GM12801 (cell line): Measurements from ENCODE around the gene ROR2.

Source experiments
- TF ChIP-seq, protein P1 (sequence below): IDR thresholded peaks from one replicate; pipeline ENCODE4 v1.5.1; 2011; ENCODE audit warnings: control low read depth; ENCODE audit not compliant: insufficient read length; ENCODE audit errors: extremely low read depth

The ROR2 gene

DNA sequence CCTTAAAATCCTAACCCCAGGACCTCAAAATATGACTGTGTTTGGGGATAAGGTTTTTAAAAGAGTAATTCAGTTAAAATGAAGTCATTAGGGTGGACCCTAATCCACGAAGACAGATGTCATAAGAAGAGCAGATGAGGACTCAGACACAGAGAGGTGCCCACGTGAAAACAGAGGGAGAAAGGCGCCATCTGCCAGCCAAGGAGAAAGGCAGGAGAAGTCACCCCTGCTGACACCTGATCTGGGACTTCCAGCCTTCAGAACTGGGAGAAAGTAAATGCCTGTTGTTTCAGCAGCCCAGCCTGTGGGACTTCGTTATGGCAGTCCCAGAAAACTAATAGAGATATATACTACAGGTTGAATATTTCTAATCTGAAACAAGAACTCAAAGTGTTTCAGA is 67.4 kb downstream of the ROR2 start:
- TF ChIP-seq, protein P1, sequence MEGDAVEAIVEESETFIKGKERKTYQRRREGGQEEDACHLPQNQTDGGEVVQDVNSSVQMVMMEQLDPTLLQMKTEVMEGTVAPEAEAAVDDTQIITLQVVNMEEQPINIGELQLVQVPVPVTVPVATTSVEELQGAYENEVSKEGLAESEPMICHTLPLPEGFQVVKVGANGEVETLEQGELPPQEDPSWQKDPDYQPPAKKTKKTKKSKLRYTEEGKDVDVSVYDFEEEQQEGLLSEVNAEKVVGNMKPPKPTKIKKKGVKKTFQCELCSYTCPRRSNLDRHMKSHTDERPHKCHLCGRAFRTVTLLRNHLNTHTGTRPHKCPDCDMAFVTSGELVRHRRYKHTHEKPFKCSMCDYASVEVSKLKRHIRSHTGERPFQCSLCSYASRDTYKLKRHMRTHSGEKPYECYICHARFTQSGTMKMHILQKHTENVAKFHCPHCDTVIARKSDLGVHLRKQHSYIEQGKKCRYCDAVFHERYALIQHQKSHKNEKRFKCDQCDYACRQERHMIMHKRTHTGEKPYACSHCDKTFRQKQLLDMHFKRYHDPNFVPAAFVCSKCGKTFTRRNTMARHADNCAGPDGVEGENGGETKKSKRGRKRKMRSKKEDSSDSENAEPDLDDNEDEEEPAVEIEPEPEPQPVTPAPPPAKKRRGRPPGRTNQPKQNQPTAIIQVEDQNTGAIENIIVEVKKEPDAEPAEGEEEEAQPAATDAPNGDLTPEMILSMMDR = no peak

DNA sequence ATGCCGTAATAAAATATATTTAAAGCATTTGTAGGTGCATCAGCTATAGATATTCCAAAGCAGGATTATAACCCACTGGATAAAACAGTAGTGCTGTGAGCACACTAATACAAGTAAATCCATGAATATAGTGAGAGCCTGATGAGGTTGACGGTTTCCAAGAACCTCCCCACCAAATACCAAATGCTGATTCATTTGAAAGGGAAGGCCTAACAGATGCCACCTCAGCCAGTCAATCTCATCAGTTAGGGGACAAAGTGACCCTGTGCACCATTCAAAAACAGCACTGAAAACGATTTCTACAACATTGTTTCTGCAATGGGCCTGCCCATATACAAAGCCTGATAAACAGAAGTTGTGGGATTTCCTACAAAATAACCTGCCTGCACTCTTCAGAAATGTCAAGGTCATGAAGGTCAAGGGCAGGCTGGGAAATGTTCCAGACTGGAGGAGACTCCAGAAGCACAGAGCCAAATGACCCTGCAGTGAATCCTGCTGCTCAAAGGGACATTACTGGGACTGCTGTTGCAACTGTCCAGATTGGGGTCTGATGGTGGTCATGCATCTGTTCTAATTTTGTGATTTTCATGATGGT is 69.6 kb downstream of the ROR2 start:
- TF ChIP-seq, protein P1 = no peak

DNA sequence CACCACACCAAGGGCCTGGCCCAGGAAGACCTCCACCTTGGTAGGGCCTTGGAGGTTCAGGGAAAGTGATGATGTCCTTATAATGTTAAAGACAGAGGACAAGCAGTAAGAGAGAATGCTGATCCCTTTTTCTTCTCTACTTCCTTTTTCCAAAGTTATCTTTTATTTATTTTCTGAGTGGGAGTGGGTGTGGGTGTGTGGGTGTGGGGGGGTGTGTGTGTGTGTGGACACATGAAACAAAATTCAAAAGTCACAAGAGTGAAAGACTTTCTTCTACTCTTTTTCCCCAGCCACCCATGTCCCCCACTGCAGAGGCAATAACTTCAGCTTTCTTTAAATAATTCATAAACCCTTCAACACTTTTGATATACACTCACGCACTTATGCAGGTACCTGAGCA is 70.8 kb downstream of the ROR2 start:
- TF ChIP-seq, protein P1 = no peak

DNA sequence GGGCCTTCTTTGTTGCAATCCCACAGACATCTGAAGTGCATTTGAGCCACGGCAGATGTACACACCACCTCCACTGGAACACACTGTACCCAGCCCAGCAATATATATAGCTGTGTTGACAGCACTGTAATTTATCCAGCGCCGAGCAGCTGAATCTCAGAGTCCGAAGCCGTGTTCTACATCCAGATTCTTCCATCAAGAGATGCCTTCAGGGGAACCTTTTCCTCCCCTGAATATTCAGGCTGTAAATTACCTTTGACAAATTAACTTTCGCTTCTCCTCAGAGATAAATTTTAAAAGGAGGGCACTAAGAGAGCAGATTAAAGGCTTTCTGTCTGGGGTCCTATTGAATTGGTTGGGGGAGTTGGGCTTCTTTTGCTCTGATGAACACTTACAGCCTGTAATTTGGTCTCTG is 76.4 kb downstream of the ROR2 start:
- TF ChIP-seq, protein P1 = no peak

DNA sequence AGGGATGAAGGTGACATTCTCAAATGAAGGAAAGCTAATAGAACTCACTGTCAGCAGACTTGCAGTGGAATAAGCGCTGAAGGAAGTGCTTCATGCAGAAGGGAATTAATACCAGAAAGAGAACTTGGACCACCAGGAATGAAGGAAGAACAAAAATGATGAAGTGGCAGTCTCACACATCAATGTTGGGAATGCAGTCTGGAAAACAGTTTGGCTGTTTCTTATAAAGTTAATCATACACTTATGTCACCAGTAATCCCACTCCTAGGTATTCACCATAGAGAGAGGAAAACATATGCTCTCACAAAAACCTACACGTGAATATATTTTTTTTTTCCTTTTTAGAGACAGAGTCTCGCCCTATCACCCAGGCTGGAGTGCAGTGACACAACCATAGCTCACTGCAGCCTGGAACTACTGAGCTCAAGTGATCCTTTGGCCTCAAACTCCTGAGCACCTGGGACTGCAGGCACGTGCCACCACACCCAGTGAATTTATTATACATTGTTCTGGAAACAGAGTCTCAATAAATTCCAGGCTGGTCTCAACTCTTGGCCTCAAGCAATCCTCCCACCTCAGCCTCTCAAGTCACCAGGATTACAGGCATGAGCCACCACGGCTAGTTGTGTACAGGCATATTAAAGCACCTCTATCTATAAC is 81.2 kb downstream of the ROR2 start:
- TF ChIP-seq, protein P1 = no peak

DNA sequence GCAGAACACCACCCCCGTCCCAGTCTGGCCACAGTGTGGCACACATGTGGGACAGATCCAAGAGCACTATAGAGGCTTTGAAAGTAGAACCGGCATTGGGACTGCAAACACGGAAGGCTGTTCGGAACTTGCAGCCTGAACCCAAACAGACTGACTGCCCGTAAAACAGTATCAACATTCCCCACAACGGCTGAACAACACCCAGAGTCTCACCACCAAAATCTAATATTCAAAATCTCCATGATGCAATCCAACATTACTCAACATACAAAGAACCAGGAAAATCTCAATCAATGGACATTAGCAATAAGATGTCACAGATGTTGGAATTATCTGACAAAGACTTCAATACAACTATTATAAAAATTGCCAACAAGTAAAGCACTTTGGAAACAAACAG is 82.3 kb downstream of the ROR2 start:
- TF ChIP-seq, protein P1 = no peak

DNA sequence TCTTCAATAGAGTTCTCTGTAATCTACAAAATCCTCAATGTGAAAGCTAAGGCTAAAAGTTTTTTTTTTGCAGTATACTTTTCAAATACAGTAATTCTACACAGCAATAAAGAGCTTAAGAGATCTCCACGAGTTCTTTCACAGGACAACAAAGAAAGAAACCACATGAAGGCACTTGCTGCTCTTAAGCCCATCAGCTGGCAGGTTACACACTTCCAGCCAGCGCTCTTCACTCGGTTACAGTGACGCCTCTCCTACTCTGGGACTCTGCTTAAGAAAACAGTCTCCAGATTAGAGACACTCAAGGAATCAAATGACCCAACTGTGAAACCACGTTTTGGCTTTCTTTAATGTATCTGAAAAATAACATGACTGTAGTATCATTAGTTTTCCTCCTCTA is 85.0 kb downstream of the ROR2 start:
- TF ChIP-seq, protein P1 = no peak
